HG03139 (cell line): ENCODE measurements around the gene THAP12.
A peak's percentile ranks its signal among the peaks of the same experiment; 100 is the strongest.
"Not testable (repeated sequence)": the region's sequence is repeated elsewhere in the genome, so short reads cannot be mapped to it uniquely, and the experiment has no call there.

Source experiments
- ATAC-seq: cut with Tn5 transposase; IDR thresholded peaks from one replicate; pipeline ENCODE4 v1.9.1; 2021; ENCODE audit not compliant: unreplicated experiment

Gene THAP12

GRCh38 chr11:76380977-76381719, at the start of gene THAP12, which contains the start of gene GVQW3:
THAP12 (minus strand) TSS chr11:76381132; CDS start chr11:76380836, 296 bp downstream.
GVQW3 (plus strand) TSS chr11:76381323; CDS start chr11:76381829, 506 bp downstream.
- peak; percentile 77 for ATAC-seq

GRCh38 chr11:76426660-76427059, 45.7 kb upstream of the THAP12 start:
- no peak for ATAC-seq

GRCh38 chr11:76424891-76425290, 44.0 kb upstream of the THAP12 start:
- ATAC-seq, result no peak

GRCh38 chr11:76424379-76424778, 43.4 kb upstream of the THAP12 start:
- no peak for ATAC-seq

GRCh38 chr11:76419896-76420295, 39.0 kb upstream of the THAP12 start:
- ATAC-seq, result no peak

- no peak for ATAC-seq
Measured at GRCh38 chr11:76415073-76415472, 34.1 kb upstream of the THAP12 start.

- no peak for ATAC-seq
Measured at GRCh38 chr11:76410851-76411357, 30.0 kb upstream of the THAP12 start.

- ATAC-seq, result no peak
Measured at GRCh38 chr11:76408171-76408965, 27.4 kb upstream of the THAP12 start.

GRCh38 chr11:76406359-76406758, 25.4 kb upstream of the THAP12 start:
- ATAC-seq, result no peak

GRCh38 chr11:76401484-76401883, 20.6 kb upstream of the THAP12 start:
- ATAC-seq, result not testable (repeated sequence)

GRCh38 chr11:76400967-76401366, 20.0 kb upstream of the THAP12 start:
- ATAC-seq, result no peak

GRCh38 chr11:76397383-76397782, 16.5 kb upstream of the THAP12 start:
- peak; percentile 56 for ATAC-seq

GRCh38 chr11:76395296-76395695, 14.4 kb upstream of the THAP12 start:
- no peak for ATAC-seq

- ATAC-seq, result no peak
Measured at GRCh38 chr11:76394411-76394810, 13.5 kb upstream of the THAP12 start.

- no peak for ATAC-seq
Measured at GRCh38 chr11:76392870-76393269, 11.9 kb upstream of the THAP12 start.

GRCh38 chr11:76391811-76392475, 11.0 kb upstream of the THAP12 start:
- ATAC-seq, result no peak

- no peak for ATAC-seq
Measured at GRCh38 chr11:76391021-76391420, 10.1 kb upstream of the THAP12 start.

GRCh38 chr11:76388408-76388807, 7.5 kb upstream of the THAP12 start:
- ATAC-seq, result no peak

GRCh38 chr11:76385903-76386302, 5.0 kb upstream of the THAP12 start:
- no peak for ATAC-seq

- no peak for ATAC-seq
Measured at GRCh38 chr11:76382209-76382608, 1.3 kb upstream of the THAP12 start.
